Measurements from ENCODE around the gene COL4A4.
"Not testable (repeated sequence)": the region's sequence is repeated elsewhere in the genome, so short reads cannot be mapped to it uniquely, and the experiment has no call there.

The COL4A4 gene

DNA sequence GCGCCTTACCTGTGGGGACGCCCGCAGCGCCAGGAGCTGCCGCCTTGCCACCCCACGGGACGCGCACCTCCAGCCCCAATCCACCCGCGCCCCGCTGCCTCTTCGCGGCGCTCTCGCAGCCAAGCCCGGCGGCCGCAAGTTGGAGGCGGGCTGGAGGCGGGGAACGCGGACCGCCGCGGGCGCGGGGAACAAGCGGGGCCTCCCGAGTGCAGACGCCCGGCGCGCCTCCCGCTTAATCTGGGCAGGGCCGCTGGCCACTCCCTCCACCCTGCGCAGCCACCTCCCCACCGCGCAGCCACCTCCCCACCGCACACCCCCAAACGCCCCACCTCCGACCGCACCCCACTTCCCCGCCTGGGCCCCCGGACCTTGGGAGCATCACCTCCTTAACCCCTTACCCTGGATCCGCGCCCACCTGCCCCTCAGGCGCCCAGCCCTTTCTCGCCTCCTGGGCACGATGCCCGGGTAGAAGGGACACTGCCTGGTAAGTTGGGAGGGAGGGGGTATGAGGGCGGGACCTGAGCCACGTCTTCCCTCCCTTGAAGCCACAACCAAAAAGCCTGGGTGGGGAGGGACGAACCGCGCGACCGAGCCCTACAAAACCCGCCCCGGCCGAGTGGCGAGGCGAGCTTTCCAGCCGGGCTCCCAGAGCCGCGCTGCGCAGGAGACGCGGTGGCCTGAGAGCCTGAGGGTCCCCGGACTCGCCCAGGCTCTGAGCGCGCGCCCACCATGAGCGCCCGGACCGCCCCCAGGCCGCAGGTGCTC lies at the start of gene COL4A4, which contains the start of gene COL4A3:
COL4A4 (minus strand) TSS at position 208 of the 765 bp plus-strand sequence. CDS start 16,722 bp downstream, outside the sequence.
COL4A3 (plus strand) TSS at position 627 of the 765 bp plus-strand sequence; CDS start at position 730, 103 bp downstream.
- DNase-seq (ENCODE audit: low spot score), result peak; percentile 69

- DNase-seq (ENCODE audit: low spot score), result no peak
Observed at GRCh38 chr2:227207573-227207972, 43.6 kb upstream of the COL4A4 start.

- no peak for DNase-seq (ENCODE audit: low spot score)
Observed at GRCh38 chr2:227206406-227206805, 42.4 kb upstream of the COL4A4 start.

- DNase-seq (ENCODE audit: low spot score), result no peak
Observed at GRCh38 chr2:227205701-227206100, 41.7 kb upstream of the COL4A4 start.

GRCh38 chr2:227204452-227204851 lies 40.4 kb upstream of the COL4A4 start:
- no peak for DNase-seq (ENCODE audit: low spot score)

DNA sequence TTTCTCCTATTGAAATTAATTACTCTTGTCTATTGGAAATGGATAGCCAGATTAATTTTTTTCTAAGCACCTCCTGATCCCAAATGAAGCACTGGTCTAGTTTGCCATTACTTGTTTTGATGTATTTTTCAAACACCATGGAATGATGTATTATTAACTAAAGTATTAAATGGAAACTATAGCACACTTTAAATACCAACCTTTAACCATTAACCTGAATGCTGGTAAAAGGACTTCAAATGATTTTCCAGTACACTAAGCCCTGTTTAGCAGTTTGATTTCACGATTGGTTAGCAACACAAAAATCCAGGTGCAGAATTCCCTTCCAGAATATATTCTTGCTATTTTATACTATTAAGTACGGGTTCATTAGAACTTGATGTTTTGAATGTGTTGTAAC lies 37.8 kb upstream of the COL4A4 start:
- DNase-seq (ENCODE audit: low spot score), result no peak

- DNase-seq (ENCODE audit: low spot score), result no peak
Observed at GRCh38 chr2:227198866-227199265, 34.9 kb upstream of the COL4A4 start.

- no peak for DNase-seq (ENCODE audit: low spot score)
Observed at GRCh38 chr2:227194219-227194618, 30.2 kb upstream of the COL4A4 start.

DNA sequence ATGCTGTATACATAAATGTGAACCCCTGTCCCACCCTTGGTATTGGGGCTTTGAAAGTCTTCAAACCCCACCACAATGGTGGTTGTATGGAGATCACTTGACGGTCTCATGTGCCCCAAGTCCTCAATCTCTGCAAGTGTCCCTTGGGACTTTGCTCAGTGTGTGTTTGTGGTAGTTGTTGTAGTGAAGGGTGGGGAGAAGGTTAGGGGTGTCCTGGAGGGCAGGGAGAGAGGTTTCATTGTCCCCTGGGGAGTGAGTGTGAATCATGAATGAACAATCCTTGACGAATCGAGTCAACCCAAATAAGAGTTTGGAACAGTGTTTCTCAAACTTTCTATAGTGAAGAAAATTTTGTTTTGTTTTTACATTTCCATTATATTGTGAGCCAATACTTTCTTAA lies 28.5 kb upstream of the COL4A4 start:
- no peak for DNase-seq (ENCODE audit: low spot score)

- DNase-seq (ENCODE audit: low spot score), result no peak
Observed at GRCh38 chr2:227191367-227191766, 27.4 kb upstream of the COL4A4 start.

DNA sequence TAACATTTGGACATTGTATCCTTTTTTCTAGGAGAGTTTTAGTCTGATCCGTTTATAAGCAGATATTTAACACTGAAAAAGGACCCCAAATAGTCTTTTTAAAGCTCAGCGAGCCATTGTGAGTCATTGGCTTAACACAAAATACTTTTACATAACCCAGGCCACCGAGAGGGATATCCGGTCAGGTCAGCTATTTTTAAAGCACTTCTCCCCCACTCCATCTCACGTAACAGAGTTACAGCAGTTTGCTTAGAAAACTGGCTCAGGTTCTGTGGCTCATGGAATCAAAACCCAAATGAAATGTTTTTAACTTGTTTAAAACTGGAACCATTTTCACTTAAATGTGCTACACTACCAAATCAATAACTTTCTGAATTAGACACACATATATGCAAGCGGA lies 24.3 kb upstream of the COL4A4 start:
- no peak for DNase-seq (ENCODE audit: low spot score)

DNA sequence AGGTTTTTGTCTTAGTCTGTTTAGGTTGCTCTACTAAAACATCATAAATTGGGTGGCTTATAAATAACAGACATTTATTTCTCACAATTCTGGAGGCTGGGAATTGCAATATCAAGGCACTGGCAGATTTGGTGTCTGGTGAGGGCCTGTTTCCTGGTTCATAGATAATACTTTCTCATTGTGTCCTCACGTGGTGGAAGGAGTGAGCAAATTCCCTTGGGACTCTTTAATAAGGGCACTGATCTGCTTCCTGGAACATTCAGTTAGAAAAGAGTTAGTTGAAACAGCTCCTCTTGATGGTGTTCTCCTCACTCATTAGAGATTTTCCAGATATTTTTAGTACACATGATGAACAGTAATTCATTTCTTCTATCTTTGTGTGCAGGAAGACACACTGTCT lies 22.7 kb upstream of the COL4A4 start:
- no peak for DNase-seq (ENCODE audit: low spot score)

DNA sequence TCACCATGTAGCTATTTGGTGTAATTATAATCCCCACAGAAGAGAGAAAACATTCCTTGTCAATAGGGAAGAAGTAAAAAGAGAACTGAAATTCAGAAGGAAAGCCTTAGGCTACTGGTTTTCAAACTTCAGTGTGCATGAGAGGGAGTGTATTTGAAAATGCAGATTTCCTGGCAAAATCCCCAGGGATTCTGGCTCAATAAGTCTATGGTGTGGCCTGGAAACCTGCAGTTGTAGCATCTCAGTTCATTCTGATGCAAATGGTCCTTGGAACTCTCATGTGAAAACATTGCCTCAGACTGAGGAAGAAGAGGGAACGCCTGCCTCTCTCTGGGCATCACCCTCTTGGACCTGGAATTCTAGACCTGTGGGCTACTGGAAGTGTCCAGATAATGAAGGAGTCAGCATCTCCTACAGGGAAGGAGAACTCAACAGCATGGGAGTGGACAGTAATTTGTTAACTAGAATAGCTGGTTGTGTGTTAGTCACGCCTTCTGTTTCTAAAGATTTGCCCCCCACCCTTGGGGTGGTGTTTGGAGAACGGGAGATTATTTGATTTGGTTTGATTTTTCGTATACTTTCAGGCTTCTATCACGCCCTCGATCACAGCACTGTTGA lies 21.7 kb upstream of the COL4A4 start:
- DNase-seq (ENCODE audit: low spot score), result no peak

- DNase-seq (ENCODE audit: low spot score), result no peak
Observed at GRCh38 chr2:227183657-227184367, 19.8 kb upstream of the COL4A4 start.

- DNase-seq (ENCODE audit: low spot score), result no peak
Observed at GRCh38 chr2:227182765-227183164, 18.8 kb upstream of the COL4A4 start.

GRCh38 chr2:227180770-227181169 lies 16.8 kb upstream of the COL4A4 start:
- DNase-seq (ENCODE audit: low spot score), result no peak

DNA sequence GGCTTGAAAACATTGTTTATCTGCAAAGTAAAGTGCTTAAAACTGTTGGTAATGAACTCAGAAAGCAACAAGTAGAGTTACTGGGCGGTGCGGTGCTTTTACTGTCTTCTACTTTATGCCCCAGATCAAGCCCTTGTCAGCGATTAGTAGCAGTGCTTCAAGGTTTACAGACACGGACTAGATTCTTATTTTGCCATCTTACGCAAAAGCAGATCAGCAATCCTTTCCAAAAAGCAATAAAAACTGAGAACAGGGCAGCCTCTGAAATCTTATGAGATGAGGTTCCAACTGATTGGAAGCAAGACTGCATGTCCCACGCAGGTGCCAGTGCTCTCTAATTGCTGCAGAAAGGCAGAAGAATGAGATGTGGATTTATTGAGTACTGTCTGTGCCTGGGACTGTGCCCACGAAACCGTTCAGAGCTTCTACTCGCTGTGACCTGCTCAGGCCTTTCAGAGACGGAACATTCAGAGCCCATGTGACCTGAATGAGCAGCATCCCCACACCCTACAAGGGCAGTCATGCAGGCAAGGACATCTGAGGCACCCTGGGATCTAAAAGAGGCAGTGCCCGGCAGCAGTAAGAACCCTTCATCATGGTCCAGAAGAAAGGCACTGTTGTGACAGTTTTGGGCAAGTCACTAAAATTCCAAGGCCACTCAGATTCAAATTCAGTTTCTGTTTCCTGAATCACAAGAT lies 16.1 kb upstream of the COL4A4 start:
- DNase-seq (ENCODE audit: low spot score), result no peak

GRCh38 chr2:227177592-227178336 lies 13.8 kb upstream of the COL4A4 start:
- no peak for DNase-seq (ENCODE audit: low spot score)

DNA sequence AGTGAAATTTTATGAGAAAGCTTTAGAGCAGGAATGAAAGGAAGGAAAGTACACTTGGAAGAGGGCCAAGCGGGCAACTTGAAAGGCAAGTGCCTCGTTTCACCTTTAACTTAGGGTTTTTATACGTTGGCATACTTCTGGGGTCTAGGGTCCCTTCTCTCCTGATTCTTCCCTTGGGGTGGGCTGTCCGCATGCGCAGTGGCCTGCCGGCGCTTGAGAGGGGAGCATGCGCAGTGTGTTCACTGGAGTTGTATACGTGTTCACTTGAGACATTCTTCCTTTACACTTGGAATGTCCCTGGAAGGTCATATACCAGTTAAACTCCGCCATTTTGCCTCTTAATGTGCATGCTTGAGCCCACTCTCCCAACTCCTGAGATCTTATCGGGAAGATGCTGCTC lies 7.8 kb upstream of the COL4A4 start:
- not testable (repeated sequence) for DNase-seq (ENCODE audit: low spot score)

- peak; percentile 60 for DNase-seq (ENCODE audit: low spot score)
Observed at GRCh38 chr2:227164763-227165291, 822 bp upstream of the COL4A4 start.

DNA sequence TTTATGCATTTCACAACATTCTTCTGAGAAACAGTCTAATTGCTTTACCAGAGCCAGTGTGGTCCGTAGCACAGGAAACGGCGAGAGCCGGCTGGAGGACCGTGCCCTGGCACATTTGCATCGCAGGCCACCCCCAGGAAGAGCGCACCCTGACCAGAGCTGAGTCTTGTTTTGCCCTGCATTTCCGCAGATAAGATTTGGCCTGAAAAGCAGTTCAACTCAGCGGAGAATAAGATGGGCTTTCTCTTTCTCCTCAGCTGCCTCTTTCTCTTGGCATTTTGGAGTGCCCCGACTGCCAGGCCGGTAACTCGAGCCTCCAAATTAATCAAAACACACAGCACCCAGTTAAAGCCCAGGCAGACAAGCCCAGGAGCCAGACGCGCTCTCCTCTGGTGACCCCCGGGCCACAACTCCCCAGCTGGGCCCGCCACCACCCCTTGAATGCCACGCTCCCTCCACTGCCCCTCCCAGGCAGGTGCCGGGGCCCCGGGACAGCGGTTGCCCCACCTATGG lies 464 bp downstream of the COL4A4 start:
- DNase-seq (ENCODE audit: low spot score), result no peak
